Thoracic aorta (tissue), 2 donors: Measurements from ENCODE around the gene CST9L. TPM values are rescaled to one million over a fixed set of nuclear protein-coding genes. Genes with fewer than 3 reads are reported as not detected.

ENCODE experiments used
- ATAC-seq: fragments of 150-250 bp; one replicate; pipeline ENCODE4 v1.8.0; 2017; ENCODE audit warnings: low read depth; ENCODE audit not compliant: insufficient number of reproducible peaks, low FRiP score
- DNase-seq: peaks from one replicate; pipeline ENCODE4 v3.0.0-alpha.2; 2020; ENCODE audit warnings: low spot score
- H3K27ac ChIP-seq, 2 donors: fragments of 200-600 bp; sonication (generic); 1 replicate in 1 of 2; 2 replicates in 1 of 2; pipeline ENCODE4 v1.5.1; 2016; ENCODE audit warnings: mild to moderate bottlenecking in 2 of 2, moderate library complexity in 2 of 2
- H3K27me3 ChIP-seq: fragments of 200-600 bp; sonication (generic); replicated peaks from 2 replicates; pipeline ENCODE4 v1.6.0; 2016; ENCODE audit warnings: mild to moderate bottlenecking; ENCODE audit not compliant: insufficient read depth
- H3K36me3 ChIP-seq: fragments of 200-600 bp; sonication (generic); one replicate; pipeline ENCODE4 v1.5.1; 2016
- H3K4me1 ChIP-seq, 2 donors: fragments of 200-600 bp; sonication (generic); 1 replicate in 1 of 2; 2 replicates in 1 of 2; pipeline versions ENCODE4 v1.5.1 to v1.6.0; 2016; ENCODE audit warnings: low read depth in 2 of 2, mild to moderate bottlenecking in 1 of 2; ENCODE audit not compliant: control insufficient read depth in 1 of 2
- H3K4me3 ChIP-seq: fragments of 200-600 bp; sonication (generic); 2 replicates; pipeline ENCODE4 v1.5.1; 2016; ENCODE audit warnings: mild to moderate bottlenecking
- H3K9me3 ChIP-seq: fragments of 200-600 bp; sonication (generic); 2 replicates; pipeline ENCODE4 v1.5.1; 2016
- CTCF ChIP-seq: fragments of 200-600 bp; sonication (generic); IDR thresholded peaks from one replicate; pipeline ENCODE4 v1.5.1; 2019; ENCODE audit warnings: antibody characterized with exemption
- total RNA-seq, 2 donors: library from RNA; depleted of rRNA; stranded (reverse); fragments of >200 nt; gene quantifications; one replicate each; pipeline versions ENCODE4 v1.1.0 to v1.2.3, GENCODE V29; 2016

CST9L gene
- total RNA-seq, 2 donors from 2014 or later: not detected

- H3K27ac ChIP-seq: no peak overlapping the region
- ATAC-seq (no peak), DNase-seq (no peak)
- no peaks in the 10 kb centered on the region for H3K27me3 ChIP-seq
- H3K36me3 ChIP-seq: no peaks in the 10 kb centered on the region
- H3K4me1 ChIP-seq: peaks cover 0 to 11% of the 10 kb centered on the region in 2 donors
- no peaks in the 10 kb centered on the region for H3K9me3 ChIP-seq
- TF ChIP-seq CTCF: no peak
- no peak overlapping the region for H3K4me3 ChIP-seq
Measured at GRCh38 chr20:23603321-23603720, 35.0 kb upstream of the CST9L start.

- no peaks in the 10 kb centered on the region for H3K9me3 ChIP-seq
Measured at GRCh38 chr20:23602699-23603098, 34.4 kb upstream of the CST9L start.

GRCh38 chr20:23602241-23602640 is 34.0 kb upstream of the CST9L start:
- H3K27ac ChIP-seq: no peak overlapping the region
- TF ChIP-seq CTCF: no peak

More at GRCh38 chr20:23602699-23603098, 34.4 kb upstream of the CST9L start:
- H3K27me3 ChIP-seq: no peaks in the 10 kb centered on the region
- no peak overlapping the region for H3K4me3 ChIP-seq
- no peaks in the 10 kb centered on the region for H3K36me3 ChIP-seq
- ATAC-seq (no peak), DNase-seq (no peak)
- H3K27ac ChIP-seq: no peak overlapping the region
- H3K4me1 ChIP-seq: peaks cover 0 to 11% of the 10 kb centered on the region in 2 donors
- no peak for TF ChIP-seq CTCF

GRCh38 chr20:23601715-23602114 is 33.4 kb upstream of the CST9L start:
- TF ChIP-seq CTCF: no peak
- ATAC-seq: no peak
- DNase-seq: no peak
- Histone ChIP-seq H3K4me1 (peaks cover 0 to 4% of the 10 kb centered on the region in 2 donors), H3K27me3 (no peaks in the 10 kb centered on the region), H3K27ac (no peak overlapping the region), H3K9me3 (no peaks in the 10 kb centered on the region), H3K4me3 (no peak overlapping the region), H3K36me3 (no peaks in the 10 kb centered on the region)

More at GRCh38 chr20:23602241-23602640, 34.0 kb upstream of the CST9L start:
- DNase-seq (no peak), ATAC-seq (no peak)
- no peaks in the 10 kb centered on the region for H3K9me3 ChIP-seq
- H3K27me3 ChIP-seq: no peaks in the 10 kb centered on the region
- H3K4me1 ChIP-seq: peaks cover 0 to 9% of the 10 kb centered on the region in 2 donors
- no peak overlapping the region for H3K4me3 ChIP-seq
- no peaks in the 10 kb centered on the region for H3K36me3 ChIP-seq

- DNase-seq (no peak), ATAC-seq (no peak)
- Histone ChIP-seq H3K27ac (no peak overlapping the region), H3K4me3 (no peak overlapping the region), H3K4me1 (no peaks in the 10 kb centered on the region), H3K9me3 (no peaks in the 10 kb centered on the region), H3K36me3 (no peaks in the 10 kb centered on the region), H3K27me3 (no peaks in the 10 kb centered on the region)
- no peak for TF ChIP-seq CTCF
Measured at GRCh38 chr20:23598481-23598880, 30.2 kb upstream of the CST9L start.
